Measurements from ENCODE around the gene RND3.

RND3 gene

GRCh38 chr2:150438654-150439053, 48.8 kb downstream of the RND3 start:
- DNase-seq: no peak

GRCh38 chr2:150438041-150438440, 49.4 kb downstream of the RND3 start:
- DNase-seq: no peak

- DNase-seq: no peak
Measured at GRCh38 chr2:150432312-150432625, 55.2 kb downstream of the RND3 start.

DNA sequence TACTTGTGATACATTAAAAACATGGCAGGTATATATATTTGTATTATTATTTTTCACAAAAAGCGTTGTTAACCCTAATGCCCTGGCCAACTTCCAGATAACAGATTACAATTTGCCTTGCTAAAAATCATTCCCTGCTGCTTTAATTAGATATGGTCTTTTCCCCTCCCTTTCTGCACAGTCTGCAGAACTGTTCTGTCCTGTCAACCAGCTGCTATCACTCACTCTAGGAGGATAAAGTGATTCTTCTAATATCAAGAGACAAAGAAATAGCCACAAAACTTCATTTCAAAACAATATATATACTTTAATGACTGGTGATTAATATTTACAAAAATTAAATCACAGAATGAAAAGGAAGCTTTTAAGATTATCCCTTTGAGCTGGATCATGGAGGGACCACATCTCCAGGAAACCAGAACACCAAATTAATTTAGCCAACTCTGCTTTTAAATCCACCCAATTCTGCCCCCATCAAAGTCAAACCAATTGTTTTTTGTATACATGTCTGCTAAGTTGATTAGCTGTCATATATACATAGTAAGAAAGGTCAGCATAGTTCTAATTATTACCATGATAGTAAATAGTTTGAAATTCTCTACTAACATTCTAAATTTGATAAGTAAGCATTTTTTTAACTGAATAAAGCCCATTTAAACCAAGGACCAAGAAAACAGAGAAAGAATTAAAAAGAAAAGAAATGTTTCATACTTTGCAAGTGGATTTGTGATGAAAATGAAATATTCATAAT, 55.7 kb downstream of the RND3 start:
- DNase-seq: no peak

GRCh38 chr2:150429384-150429961, 58.0 kb downstream of the RND3 start:
- DNase-seq: no peak

DNA sequence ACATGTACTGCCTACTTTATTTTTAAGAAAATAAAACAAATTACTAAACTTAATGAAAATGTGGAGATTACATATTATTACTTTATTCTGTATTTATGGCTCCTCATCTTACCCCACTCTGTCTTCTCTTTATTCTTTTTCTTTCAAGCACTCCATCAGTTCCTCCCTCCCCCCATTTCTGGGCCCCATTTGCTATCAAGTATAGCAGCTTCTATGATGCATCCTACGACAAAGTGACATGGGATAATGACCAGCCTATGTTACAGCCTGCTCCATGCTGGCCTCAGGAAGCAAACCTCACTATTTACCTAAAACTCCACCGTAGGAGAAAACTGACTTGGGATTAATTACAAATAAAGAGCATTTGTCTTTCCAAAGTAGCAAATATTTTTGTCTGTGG, 58.8 kb downstream of the RND3 start:
- DNase-seq: no peak

DNA sequence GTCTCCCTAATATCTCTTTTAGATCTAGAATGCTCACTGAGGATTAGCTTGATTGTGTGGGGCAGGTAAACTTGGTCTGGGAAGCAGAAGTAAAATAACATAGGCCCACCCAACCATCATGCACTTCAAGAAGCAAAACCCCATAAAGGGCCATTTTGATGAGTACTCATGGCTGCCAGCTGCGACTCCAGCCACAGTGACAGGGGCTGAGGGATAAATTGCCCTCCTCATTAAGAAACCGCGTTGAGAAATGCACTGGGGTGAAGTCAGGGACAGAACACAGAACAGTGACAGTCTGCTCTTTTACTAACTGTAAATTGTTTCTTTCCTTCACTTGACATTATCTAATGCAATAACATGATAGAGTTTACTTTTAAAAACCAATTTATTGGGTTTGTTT, 60.2 kb downstream of the RND3 start:
- DNase-seq: no peak

GRCh38 chr2:150426724-150427123, 60.7 kb downstream of the RND3 start:
- no peak for DNase-seq

DNA sequence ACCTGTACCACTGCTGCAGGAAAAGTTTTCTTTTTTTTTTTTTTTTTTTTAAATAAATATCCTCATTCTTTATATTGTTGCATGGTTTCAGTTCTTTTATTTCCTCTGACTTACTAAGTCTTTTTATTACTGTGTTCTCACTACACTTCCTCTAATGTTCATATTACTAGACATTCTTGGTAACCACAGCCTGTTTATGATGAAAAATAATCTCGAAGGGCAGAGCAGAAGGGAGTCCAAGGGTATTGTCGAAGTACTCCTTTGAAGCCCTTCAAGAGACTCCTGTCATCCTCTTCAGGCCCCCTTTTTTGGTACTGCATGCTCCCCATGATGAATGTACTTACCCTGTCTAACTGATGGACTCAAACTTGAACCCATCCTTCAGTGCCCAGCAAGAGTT, 61.2 kb downstream of the RND3 start:
- no peak for DNase-seq

DNA sequence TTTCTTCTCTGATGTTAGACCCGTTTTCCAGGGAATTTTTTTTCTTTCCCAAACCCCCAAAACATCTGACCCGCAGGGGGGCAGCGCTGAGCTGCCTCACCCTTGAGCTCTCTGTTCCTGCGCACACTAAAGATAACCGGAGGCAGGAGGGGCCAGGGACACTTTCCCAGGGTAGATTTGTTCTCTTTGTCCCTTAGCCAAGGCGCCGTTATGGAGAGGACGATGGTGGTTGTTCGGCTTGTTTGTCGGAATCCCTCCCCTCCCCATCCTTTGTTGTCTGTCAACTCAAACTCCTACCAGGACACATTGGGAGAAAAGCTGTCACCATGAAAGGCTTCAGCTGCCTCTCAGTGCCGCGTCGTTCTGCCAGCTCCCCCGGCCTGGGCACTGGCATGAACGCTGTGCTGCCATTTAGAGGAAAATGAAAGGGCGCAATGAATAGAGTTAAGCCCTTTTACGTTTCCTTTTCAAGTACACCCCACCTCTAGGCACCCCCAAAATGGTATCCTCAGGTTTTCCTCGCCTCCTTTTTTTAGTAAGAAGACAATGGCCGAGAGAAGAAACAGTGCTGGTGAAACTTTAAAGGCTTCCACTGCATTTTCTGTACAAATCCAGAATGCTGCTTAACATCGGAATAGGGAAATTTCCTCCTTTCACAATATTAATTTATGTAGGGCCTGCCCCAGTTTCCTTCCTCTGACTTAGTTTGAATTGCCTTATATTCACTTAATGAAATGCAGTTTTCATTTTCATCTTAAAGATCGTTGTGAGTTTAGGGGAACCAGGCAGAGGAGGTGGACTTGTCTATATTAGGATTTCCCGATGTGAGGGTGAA, 62.1 kb downstream of the RND3 start:
- DNase-seq: no peak

DNA sequence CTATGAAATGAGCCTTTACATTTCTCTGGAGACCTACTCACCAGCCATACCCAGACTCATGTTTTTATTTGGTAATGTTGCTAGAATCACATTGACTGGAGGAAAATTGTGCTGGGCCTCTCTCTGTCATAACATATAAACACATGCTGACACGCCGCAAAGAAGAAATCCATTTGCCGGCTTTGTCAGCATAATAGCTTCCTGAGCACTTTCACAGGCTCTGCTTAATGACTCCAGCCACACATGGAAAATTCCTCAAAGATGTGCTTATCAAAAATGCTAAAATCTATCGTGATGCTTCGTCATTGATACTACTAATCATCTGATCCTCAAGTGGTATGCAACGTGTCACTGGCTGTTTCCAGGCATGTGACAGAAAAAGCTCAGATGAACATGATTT, 63.1 kb downstream of the RND3 start:
- DNase-seq: no peak

- no peak for DNase-seq
Measured at GRCh38 chr2:150421126-150421651, 66.3 kb downstream of the RND3 start.

GRCh38 chr2:150418916-150419315, 68.6 kb downstream of the RND3 start:
- no peak for DNase-seq

All from stimulated activated naive CD4-positive, alpha-beta T cell (primary cell).